B cell (primary cell): ENCODE measurements around the gene HINT1. TPM values are rescaled to one million over a fixed set of nuclear protein-coding genes. Genes with fewer than 3 reads are reported as not detected.
"Not testable (repeated sequence)": the region's sequence is repeated elsewhere in the genome, so short reads cannot be mapped to it uniquely, and the experiment has no call there.

Experiments
- ATAC-seq: fragments of 200-7000 bp; cut with Tn5 transposase; one replicate; pipeline ENCODE4 v1.10.0; 2021; ENCODE audit warnings: low read depth, mild to moderate bottlenecking, moderate number of reproducible peaks, moderate library complexity
- CTCF ChIA-PET: fragments of 350-600 bp; sonication (Branson Sonifier 250); formaldehyde crosslinking; loops from one replicate; lab custom pipeline; 2021; ENCODE audit warnings: antibody characterized with exemption, inconsistent platforms; lab: Charles Lee
- POLR2A ChIA-PET: fragments of 350-600 bp; sonication (Branson Sonifier 250); formaldehyde crosslinking; loops from one replicate; lab custom pipeline; 2021; ENCODE audit warnings: antibody characterized with exemption; lab: Charles Lee
- DNase-seq: peaks from one replicate; pipeline ENCODE4 v3.0.0; 2013
- H2AFZ ChIP-seq: 2 replicates; pipeline ENCODE4 v1.6.1; 2012; ENCODE audit warnings: mild to moderate bottlenecking, low read depth, low read length; ENCODE audit not compliant: insufficient read depth, poor library complexity, severe bottlenecking
- H3K27ac ChIP-seq, 2 donors: 1 replicate in 1 of 2; 2 replicates in 1 of 2; pipeline ENCODE4 v1.5.1; 2012 to 2013; ENCODE audit warnings: low read length in 2 of 2, mild to moderate bottlenecking in 2 of 2, moderate library complexity in 1 of 2
- H3K27me3 ChIP-seq, 4 experiments: fragments of 200-600 bp in 1 of 4; sonication (generic) in 1 of 4; replicated peaks in 1 of 4; 1 replicate in 2 of 4; 2 replicates in 2 of 4; pipeline versions ENCODE4 v1.6.1 to v1.7.0; 2013 to 2016; ENCODE audit warnings: low read length in 3 of 4, mild to moderate bottlenecking in 2 of 4, mixed read lengths in 1 of 4, moderate library complexity in 1 of 4; ENCODE audit not compliant: insufficient read depth in 4 of 4, control insufficient read depth in 3 of 4; ENCODE audit errors: control extremely low read depth in 1 of 4
- H3K36me3 ChIP-seq, 2 experiments: replicated peaks in 1 of 2; 1 replicate in 1 of 2; 2 replicates in 1 of 2; pipeline versions ENCODE4 v1.6.1 to v1.7.1; 2013; ENCODE audit warnings: low read length in 1 of 2; ENCODE audit not compliant: insufficient read depth in 2 of 2, control insufficient read depth in 1 of 2; ENCODE audit errors: control extremely low read depth in 1 of 2, extremely low read depth in 1 of 2
- H3K4me1 ChIP-seq, 2 donors: fragments of 200-600 bp in 1 of 2; sonication (generic) in 1 of 2; 1 replicate in 1 of 2; 2 replicates in 1 of 2; pipeline versions ENCODE4 v1.5.1 to v1.6.1; 2013 to 2017; ENCODE audit warnings: low read length in 2 of 2; ENCODE audit not compliant: control insufficient read depth in 2 of 2, insufficient read depth in 2 of 2
- H3K4me2 ChIP-seq: replicated peaks from 2 replicates; pipeline ENCODE3; 2012; ENCODE audit warnings: mild to moderate bottlenecking, low read depth, low read length; ENCODE audit not compliant: poor library complexity, severe bottlenecking
- H3K4me3 ChIP-seq, 5 experiments: fragments of 200-600 bp in 1 of 5; sonication (generic) in 1 of 5; 1 replicate in 3 of 5; 2 replicates in 2 of 5; pipeline versions ENCODE4 v1.5.1 to v1.7.0; 2011 to 2016; ENCODE audit warnings: low read length in 4 of 5, mild to moderate bottlenecking in 4 of 5, low read depth in 2 of 5, control low read depth in 1 of 5, moderate library complexity in 1 of 5; ENCODE audit not compliant: insufficient read depth in 1 of 5; ENCODE audit errors: control extremely low read depth in 1 of 5, extremely low read depth in 1 of 5
- H3K79me2 ChIP-seq: fragments of 200-600 bp; sonication (generic); one replicate; pipeline ENCODE4 v1.6.0; 2016; ENCODE audit warnings: low read length; ENCODE audit not compliant: control insufficient read depth, insufficient read depth
- H3K9ac ChIP-seq: fragments of 200-600 bp; sonication (generic); 2 replicates; pipeline ENCODE4 v1.6.1; 2017; ENCODE audit warnings: mild to moderate bottlenecking, low read length, moderate library complexity
- H3K9me3 ChIP-seq, 3 donors: one replicate each; pipeline versions ENCODE4 v1.6.1 to v1.7.1; 2013; ENCODE audit warnings: low read length in 2 of 3; ENCODE audit not compliant: control insufficient read depth in 2 of 3, insufficient read depth in 1 of 3; ENCODE audit errors: control extremely low read depth in 1 of 3
- H4K20me1 ChIP-seq: 2 replicates; pipeline ENCODE4 v1.6.0; 2012; ENCODE audit warnings: mild to moderate bottlenecking, low read length; ENCODE audit not compliant: insufficient read depth, control insufficient read depth, poor library complexity, severe bottlenecking
- H3K27ac Mint-ChIP-seq: one replicate; pipeline ENCODE4 v1.8.0; 2021; ENCODE audit warnings: mixed read lengths
- H3K27me3 Mint-ChIP-seq: one replicate; pipeline ENCODE4 v1.8.0; 2021; ENCODE audit warnings: mixed read lengths
- H3K4me1 Mint-ChIP-seq: one replicate; pipeline ENCODE4 v1.8.0; 2021; ENCODE audit warnings: mixed read lengths
- H3K4me3 Mint-ChIP-seq: one replicate; pipeline ENCODE4 v1.8.0; 2021; ENCODE audit warnings: mixed read lengths
- H3K9me3 Mint-ChIP-seq: one replicate; pipeline ENCODE4 v1.8.0; 2022; ENCODE audit warnings: mixed read lengths; ENCODE audit not compliant: insufficient read depth
- EZH2 ChIP-seq: IDR thresholded peaks from 2 replicates; pipeline ENCODE4 v1.6.1; 2012; ENCODE audit warnings: borderline replicate concordance, low read depth, mild to moderate bottlenecking, moderate library complexity, low read length; ENCODE audit not compliant: insufficient read depth, poor library complexity, severe bottlenecking
- WGBS: methylation state at CpG from one replicate; pipeline ENCODE4 v1.1.5; 2013; ENCODE audit warnings: missing lambda C conversion rate; ENCODE audit not compliant: insufficient coverage; 5-methylcytosine and 5-hydroxymethylcytosine counted together
- intact Hi-C: fragments of 100-400 bp; cut with micrococcal nuclease; formaldehyde crosslinking; loops from one replicate; pipeline ENCODE4 v1.10.0; 2022
- polyA plus RNA-seq: library from polyadenylated mRNA; depleted of rRNA; stranded (reverse); fragments of >200 nt; gene quantifications from 2 replicates; pipeline ENCODE4 v1.2.3, GENCODE V29; 2012
- total RNA-seq, 2 donors: library from RNA; stranded (reverse); fragments of 120-200 nt in 1 of 2; gene quantifications; 1 replicate in 1 of 2; 2 replicates in 1 of 2; pipeline versions ENCODE4 v1.2.3 to v1.2.4, GENCODE V29; 2013 to 2022
- TF ChIP-seq, protein P1 (sequence below): fragments of 200-600 bp; IDR thresholded peaks from one replicate; pipeline ENCODE4 v1.8.0; 2022; ENCODE audit warnings: antibody characterized with exemption, mild to moderate bottlenecking

The HINT1 gene
- total and polyA plus RNA-seq, 2 donors (not counting 1 experiment from before 2014, with no cell fraction given): 206 to 289 TPM

DNA sequence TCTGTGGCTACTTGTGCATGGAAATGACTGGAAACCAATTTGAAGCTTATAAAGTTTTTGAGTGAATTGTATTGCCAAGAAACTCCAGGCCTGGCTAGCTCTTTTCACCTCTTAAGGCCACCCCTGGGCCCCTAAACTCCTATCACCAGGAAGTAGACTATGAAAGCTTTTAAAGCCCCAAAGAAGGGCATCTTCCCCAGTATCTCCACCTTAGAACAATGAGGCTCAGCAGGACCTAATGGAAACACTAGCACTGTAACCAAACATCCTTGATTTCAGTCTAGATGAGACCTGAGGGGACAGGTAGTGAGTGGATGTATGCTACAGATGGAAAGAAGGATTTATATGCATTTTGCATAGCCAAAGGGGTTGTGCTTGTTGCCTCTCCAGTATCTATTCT, 30.6 kb upstream of the HINT1 start:
- intact Hi-C loops: no loop called here
- CTCF ChIA-PET: no interaction called here

DNA sequence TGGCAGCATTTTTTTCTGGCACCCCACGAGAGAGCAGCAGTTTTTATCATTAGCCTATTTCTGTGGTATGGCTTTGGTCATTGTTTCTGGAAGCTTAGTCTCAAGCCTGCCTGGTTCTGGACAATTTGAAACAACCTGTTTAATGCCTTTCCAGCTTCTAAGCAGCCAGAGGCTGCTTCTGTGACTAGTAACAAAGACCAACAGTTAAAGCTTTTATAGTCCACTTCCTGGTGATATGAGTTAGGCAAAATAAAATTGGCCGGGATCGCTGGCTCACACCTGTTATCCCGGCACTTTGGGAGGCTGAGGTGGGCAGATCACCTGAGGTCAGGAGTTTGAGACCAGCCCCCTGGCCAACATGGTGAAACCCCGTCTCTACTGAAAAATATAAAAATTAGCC, 29.7 kb upstream of the HINT1 start:
- no peak for DNase-seq
- TF ChIP-seq EZH2: no peak
- TF ChIP-seq, protein P1, sequence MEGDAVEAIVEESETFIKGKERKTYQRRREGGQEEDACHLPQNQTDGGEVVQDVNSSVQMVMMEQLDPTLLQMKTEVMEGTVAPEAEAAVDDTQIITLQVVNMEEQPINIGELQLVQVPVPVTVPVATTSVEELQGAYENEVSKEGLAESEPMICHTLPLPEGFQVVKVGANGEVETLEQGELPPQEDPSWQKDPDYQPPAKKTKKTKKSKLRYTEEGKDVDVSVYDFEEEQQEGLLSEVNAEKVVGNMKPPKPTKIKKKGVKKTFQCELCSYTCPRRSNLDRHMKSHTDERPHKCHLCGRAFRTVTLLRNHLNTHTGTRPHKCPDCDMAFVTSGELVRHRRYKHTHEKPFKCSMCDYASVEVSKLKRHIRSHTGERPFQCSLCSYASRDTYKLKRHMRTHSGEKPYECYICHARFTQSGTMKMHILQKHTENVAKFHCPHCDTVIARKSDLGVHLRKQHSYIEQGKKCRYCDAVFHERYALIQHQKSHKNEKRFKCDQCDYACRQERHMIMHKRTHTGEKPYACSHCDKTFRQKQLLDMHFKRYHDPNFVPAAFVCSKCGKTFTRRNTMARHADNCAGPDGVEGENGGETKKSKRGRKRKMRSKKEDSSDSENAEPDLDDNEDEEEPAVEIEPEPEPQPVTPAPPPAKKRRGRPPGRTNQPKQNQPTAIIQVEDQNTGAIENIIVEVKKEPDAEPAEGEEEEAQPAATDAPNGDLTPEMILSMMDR: no peak
- intact Hi-C loops: no loop called here
- Histone ChIP-seq H2AFZ (no peak overlapping the region), H3K9me3 (no peaks in the 10 kb centered on the region), H3K9ac (no peak overlapping the region), H4K20me1 (no peaks in the 10 kb centered on the region), H3K79me2 (no peaks in the 10 kb centered on the region), H3K27me3 (no peaks in the 10 kb centered on the region), H3K4me2 (no peak overlapping the region), H3K4me1 (no peaks in the 10 kb centered on the region), H3K4me3 (no peak overlapping the region), H3K36me3 (no peaks in the 10 kb centered on the region), H3K27ac (no peak overlapping the region)
- no peak for ATAC-seq
- POLR2A ChIA-PET: no interaction called here
- Mint-ChIP-seq H3K9me3 (no peaks in the 10 kb centered on the region), H3K27me3 (no peaks in the 10 kb centered on the region), H3K4me1 (peaks cover 2% of the 10 kb centered on the region), H3K27ac (no peak overlapping the region), H3K4me3 (no peak overlapping the region)
- CTCF ChIA-PET: no interaction called here
- WGBS: 83% methylated on average over 2 of the region's 5 CpGs

More for the DNA sequence above, 30.6 kb upstream of the HINT1 start:
- Histone ChIP-seq H3K27me3 (no peaks in the 10 kb centered on the region), H4K20me1 (no peaks in the 10 kb centered on the region), H3K4me2 (no peak overlapping the region), H3K79me2 (no peaks in the 10 kb centered on the region), H3K4me1 (no peaks in the 10 kb centered on the region), H3K27ac (no peak overlapping the region), H3K9me3 (no peaks in the 10 kb centered on the region), H3K36me3 (peaks cover 0 to 6% of the 10 kb centered on the region in 2 experiments), H2AFZ (no peak overlapping the region), H3K9ac (no peak overlapping the region), H3K4me3 (no peak overlapping the region)
- Mint-ChIP-seq H3K27me3 (no peaks in the 10 kb centered on the region), H3K9me3 (no peaks in the 10 kb centered on the region), H3K27ac (peak overlapping the region; percentile 20), H3K4me1 (peaks cover 2% of the 10 kb centered on the region), H3K4me3 (no peak overlapping the region)
- POLR2A ChIA-PET: interaction anchor here (0.7 kb wide), 1 partner anchor 242 kb away, joined by 3 read pairs; no protein-coding TSS in a partner anchor
- DNase-seq (no peak), ATAC-seq (no peak)
- TF ChIP-seq EZH2: no peak
- TF ChIP-seq, protein P1: no peak

- H3K4me2 ChIP-seq, H3K27ac ChIP-seq, CTCF ChIA-PET, H3K9ac ChIP-seq, ATAC-seq, H3K4me3 ChIP-seq, H3K9me3 Mint-ChIP-seq, H3K4me1 Mint-ChIP-seq, H4K20me1 ChIP-seq, H3K79me2 ChIP-seq, H3K27ac Mint-ChIP-seq, POLR2A ChIA-PET, H3K27me3 ChIP-seq, DNase-seq, H3K9me3 ChIP-seq, intact Hi-C loops, H3K36me3 ChIP-seq, H3K27me3 Mint-ChIP-seq, H3K4me1 ChIP-seq, H2AFZ ChIP-seq, H3K4me3 Mint-ChIP-seq: not testable (repeated sequence)
- WGBS: no CpG with 5 or more reads among the region's 7 CpGs
Measured at GRCh38 chr5:131193897-131194296, 28.8 kb upstream of the HINT1 start.
